ENCODE results near the gene AKAP13.
"Not testable (repeated sequence)": the region's sequence is repeated elsewhere in the genome, so short reads cannot be mapped to it uniquely, and the experiment has no call there.

GRCh38 chr15:85484923-85485322, 104.5 kb downstream of the AKAP13 start:
- not testable (repeated sequence) for TF ChIP-seq CTCF, POLR2A (IDR thresholded peaks at IDR 0.05)
